Hepatocyte (in vitro differentiated cells): ENCODE results near the gene ADGRV1. TPM values are rescaled to one million over a fixed set of nuclear protein-coding genes. Genes with fewer than 3 reads are reported as not detected.

Experiments
- DNase-seq: peaks from one replicate; pipeline ENCODE4 v3.0.0-alpha.2; 2016; ENCODE audit warnings: low spot score
- H2AFZ ChIP-seq: fragments of 200-600 bp; sonication (generic); 2 replicates; pipeline ENCODE4 v1.6.0; 2016; ENCODE audit warnings: antibody characterized with exemption, mild to moderate bottlenecking
- H3K27ac ChIP-seq: fragments of 200-600 bp; sonication (generic); 2 replicates; pipeline ENCODE4 v1.5.1; 2016; ENCODE audit warnings: mild to moderate bottlenecking
- H3K27me3 ChIP-seq: fragments of 200-600 bp; sonication (generic); 2 replicates; pipeline ENCODE4 v1.6.1; 2016
- H3K36me3 ChIP-seq: fragments of 200-600 bp; sonication (generic); replicated peaks from 2 replicates; pipeline ENCODE4 v1.5.1; 2016; ENCODE audit warnings: low read depth; ENCODE audit not compliant: insufficient read depth
- H3K4me1 ChIP-seq: fragments of 200-600 bp; sonication (generic); 2 replicates; pipeline ENCODE4 v1.5.1; 2016; ENCODE audit warnings: mild to moderate bottlenecking, moderate library complexity; ENCODE audit not compliant: insufficient read depth
- H3K4me2 ChIP-seq: fragments of 200-600 bp; sonication (generic); 2 replicates; pipeline ENCODE4 v1.6.0; 2016
- H3K4me3 ChIP-seq: fragments of 200-600 bp; sonication (generic); 2 replicates; pipeline ENCODE4 v1.5.1; 2016; ENCODE audit warnings: mild to moderate bottlenecking
- H3K79me2 ChIP-seq: fragments of 200-600 bp; sonication (generic); 2 replicates; pipeline ENCODE4 v1.6.0; 2017; ENCODE audit warnings: mild to moderate bottlenecking
- H3K9me2 ChIP-seq: fragments of 200-600 bp; sonication (generic); replicated peaks from 2 replicates; pipeline ENCODE4 v1.6.0; 2017; ENCODE audit warnings: mild to moderate bottlenecking; ENCODE audit not compliant: insufficient read depth
- H3K9me3 ChIP-seq: fragments of 200-600 bp; sonication (generic); 2 replicates; pipeline ENCODE4 v1.5.1; 2016; ENCODE audit warnings: low read depth, mild to moderate bottlenecking
- H4K20me1 ChIP-seq: fragments of 200-600 bp; sonication (generic); 2 replicates; pipeline ENCODE4 v1.6.0; 2016; ENCODE audit warnings: mild to moderate bottlenecking; ENCODE audit not compliant: insufficient read depth, poor library complexity, severe bottlenecking
- CTCF ChIP-seq: fragments of 200-600 bp; sonication (generic); IDR thresholded peaks from 2 replicates; pipeline ENCODE4 v1.5.1; 2016; ENCODE audit warnings: antibody characterized with exemption, mild to moderate bottlenecking; ENCODE audit not compliant: poor library complexity
- EZH2 ChIP-seq: fragments of 200-600 bp; sonication (generic); IDR thresholded peaks from 2 replicates; pipeline ENCODE4 v1.6.1; 2016; ENCODE audit warnings: antibody characterized with exemption, mild to moderate bottlenecking, borderline replicate concordance
- EZH2phosphoT487 ChIP-seq: fragments of 200-600 bp; sonication (generic); IDR thresholded peaks from one replicate; pipeline ENCODE4 v1.6.1; 2018; ENCODE audit warnings: antibody characterized with exemption, mild to moderate bottlenecking, low read depth, moderate library complexity; ENCODE audit not compliant: unreplicated experiment, severe bottlenecking
- WGBS: methylation state at CpG from one replicate; pipeline ENCODE4 v1.1.6; 2016; ENCODE audit warnings: low lambda C conversion rate; ENCODE audit errors: missing lambda C conversion rate; 5-methylcytosine and 5-hydroxymethylcytosine counted together
- polyA plus RNA-seq: library from polyadenylated mRNA; unstranded; fragments of >200 nt; fragmentation: Nextera tagmentation; extraction: Ambion mirVana; gene quantifications from 2 replicates; pipeline ENCODE4 v1.2.1, GENCODE V29; 2016
- total RNA-seq: library from RNA; depleted of rRNA; stranded (reverse); fragments of >200 nt; gene quantifications from 2 replicates; pipeline ENCODE4 v1.2.3, GENCODE V29; 2014

Gene ADGRV1
- total and polyA plus RNA-seq, 2 experiments from 2014 or later = 74.9 to 88.3 TPM

DNA sequence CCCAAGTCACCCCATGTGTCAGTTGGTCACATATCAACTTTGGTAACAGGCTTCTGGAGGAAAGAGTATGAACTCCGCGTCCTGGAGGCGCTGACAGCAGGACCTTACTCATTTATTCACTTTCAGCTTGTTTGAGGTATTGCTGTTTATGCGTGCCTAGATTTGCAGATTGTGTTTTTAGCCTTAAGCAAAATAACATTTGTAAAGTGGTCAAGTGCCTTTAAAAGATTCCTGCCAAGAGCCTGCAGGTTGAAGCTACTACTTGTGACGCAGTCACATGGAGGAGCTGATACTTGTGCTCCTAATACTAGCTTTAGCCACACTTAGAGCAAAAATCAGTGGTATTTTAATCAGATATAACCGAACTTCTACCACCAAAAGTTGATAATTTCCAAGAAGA is 351.3 kb downstream of the ADGRV1 start:
- H2AFZ ChIP-seq = no peak overlapping the region
- no peak overlapping the region for H3K27ac ChIP-seq
- H3K4me3 ChIP-seq = no peak overlapping the region
- DNase-seq = no peak
- no peaks in the 10 kb centered on the region for H3K9me3 ChIP-seq
- no peaks in the 10 kb centered on the region for H3K79me2 ChIP-seq
- TF ChIP-seq EZH2phosphoT487 = no peak
- no peak for TF ChIP-seq CTCF
- no peak for TF ChIP-seq EZH2
- WGBS = 73% methylated on average over 6 of the region's 6 CpGs
- no peaks in the 10 kb centered on the region for H3K36me3 ChIP-seq
- H3K9me2 ChIP-seq = no peaks in the 10 kb centered on the region
- H3K27me3 ChIP-seq = no peaks in the 10 kb centered on the region
- H3K4me1 ChIP-seq = peaks cover 14% of the 10 kb centered on the region
- H3K4me2 ChIP-seq = no peak overlapping the region
- H4K20me1 ChIP-seq = no peaks in the 10 kb centered on the region

DNA sequence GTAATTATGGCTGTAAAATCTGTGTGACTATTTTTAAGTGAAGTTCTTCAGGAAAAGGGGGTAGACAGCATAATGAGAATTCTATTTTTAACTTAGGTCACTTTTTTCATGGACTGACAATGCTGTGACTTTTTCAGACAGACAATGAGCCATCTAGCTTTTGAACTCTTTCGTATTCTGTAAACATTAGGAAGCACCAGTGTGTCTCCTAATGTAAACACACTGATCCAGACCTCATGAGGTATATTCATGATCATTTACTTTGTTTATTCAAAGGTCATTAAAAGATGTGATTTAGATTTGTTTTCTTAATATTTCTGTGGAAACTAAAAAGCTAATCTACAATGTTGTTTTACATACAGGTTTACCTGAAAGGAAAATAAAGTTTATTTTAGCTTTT is 352.6 kb downstream of the ADGRV1 start:
- Histone ChIP-seq H3K36me3 (no peaks in the 10 kb centered on the region), H2AFZ (no peak overlapping the region), H3K9me2 (no peaks in the 10 kb centered on the region), H3K9me3 (no peaks in the 10 kb centered on the region), H4K20me1 (no peaks in the 10 kb centered on the region), H3K79me2 (no peaks in the 10 kb centered on the region), H3K27ac (no peak overlapping the region), H3K4me2 (peak overlapping the region; percentile 22), H3K4me1 (peaks cover 14% of the 10 kb centered on the region), H3K27me3 (no peaks in the 10 kb centered on the region), H3K4me3 (no peak overlapping the region)
- 24% methylated on average over 1 of the region's 1 CpG for WGBS
- DNase-seq = no peak
- no peak for TF ChIP-seq EZH2phosphoT487

- Histone ChIP-seq H3K9me2 (no peaks in the 10 kb centered on the region), H3K4me2 (no peak overlapping the region), H3K9me3 (no peaks in the 10 kb centered on the region), H4K20me1 (no peaks in the 10 kb centered on the region), H3K79me2 (no peaks in the 10 kb centered on the region), H3K27ac (no peak overlapping the region), H3K4me3 (no peak overlapping the region), H3K27me3 (no peaks in the 10 kb centered on the region), H3K36me3 (no peaks in the 10 kb centered on the region), H2AFZ (no peak overlapping the region), H3K4me1 (peaks cover 14% of the 10 kb centered on the region)
- no peak for TF ChIP-seq EZH2
- TF ChIP-seq CTCF = no peak
- TF ChIP-seq EZH2phosphoT487 = no peak
- 90% methylated on average over 4 of the region's 4 CpGs for WGBS
- no peak for DNase-seq
These were observed 353.9 kb downstream of the ADGRV1 start for GRCh38 chr5:90912476-90912875.

DNA sequence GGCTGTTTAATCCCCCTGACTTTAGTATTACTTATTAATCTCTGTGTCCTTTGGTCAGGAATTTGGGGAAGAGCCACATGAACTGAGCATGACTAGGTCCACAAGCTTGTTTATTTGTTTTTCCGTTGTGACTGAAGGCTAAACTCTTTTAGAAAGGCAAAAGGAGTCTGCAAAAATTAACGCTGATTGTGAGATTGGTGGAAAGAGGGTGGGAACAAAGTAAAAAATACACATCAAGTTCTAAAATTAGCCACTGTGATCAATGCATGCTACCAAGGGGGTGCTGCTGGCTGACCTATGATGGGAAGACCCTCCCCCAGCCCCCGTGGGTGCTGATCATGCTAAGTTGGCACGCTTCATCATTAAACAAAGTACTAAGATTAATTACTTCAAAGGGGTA is 356.8 kb downstream of the ADGRV1 start:
- no peaks in the 10 kb centered on the region for H3K79me2 ChIP-seq
- no peaks in the 10 kb centered on the region for H3K9me2 ChIP-seq
- no peak overlapping the region for H3K4me2 ChIP-seq
- H2AFZ ChIP-seq = no peak overlapping the region
- H3K27ac ChIP-seq = no peak overlapping the region
- H4K20me1 ChIP-seq = no peaks in the 10 kb centered on the region
- no peaks in the 10 kb centered on the region for H3K9me3 ChIP-seq
- peaks cover 14% of the 10 kb centered on the region for H3K4me1 ChIP-seq
- H3K27me3 ChIP-seq = no peaks in the 10 kb centered on the region
- no peak overlapping the region for H3K4me3 ChIP-seq
- DNase-seq = no peak
- no peak for TF ChIP-seq EZH2phosphoT487
- no peak for TF ChIP-seq EZH2
- no peak for TF ChIP-seq CTCF
- H3K36me3 ChIP-seq = no peaks in the 10 kb centered on the region
- WGBS = 74% methylated on average over 4 of the region's 4 CpGs
